ENCODE data around the gene CDX1. TPM values are rescaled to one million over a fixed set of nuclear protein-coding genes. Genes with fewer than 3 reads are reported as not detected.

CDX1 gene
- total and polyA plus RNA-seq, 2 of the 8 experiments (the other 6 are each of a cell fraction or from before 2014, with no cell fraction given): not detected

DNA sequence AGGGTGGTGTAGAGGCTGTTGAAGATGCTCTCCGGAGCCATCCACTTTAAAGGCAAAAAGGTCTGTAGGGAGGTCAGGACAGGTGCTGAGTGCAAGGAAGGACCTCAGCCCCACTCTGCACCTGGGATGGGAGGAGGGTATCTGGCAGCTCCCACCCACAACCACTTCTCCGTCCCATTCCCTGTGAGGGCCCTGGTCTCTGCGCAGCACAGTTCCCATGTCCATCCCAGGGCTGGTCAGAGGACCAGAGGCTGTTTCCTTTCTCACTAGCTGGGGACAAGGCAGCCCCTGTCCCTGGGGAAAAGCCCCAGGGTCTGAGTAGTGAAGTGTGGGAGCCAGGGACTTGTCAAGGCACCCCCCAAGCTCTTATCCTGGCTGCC, 46.5 kb upstream of the CDX1 start (continued):
- TF ChIP-seq, protein P1, sequence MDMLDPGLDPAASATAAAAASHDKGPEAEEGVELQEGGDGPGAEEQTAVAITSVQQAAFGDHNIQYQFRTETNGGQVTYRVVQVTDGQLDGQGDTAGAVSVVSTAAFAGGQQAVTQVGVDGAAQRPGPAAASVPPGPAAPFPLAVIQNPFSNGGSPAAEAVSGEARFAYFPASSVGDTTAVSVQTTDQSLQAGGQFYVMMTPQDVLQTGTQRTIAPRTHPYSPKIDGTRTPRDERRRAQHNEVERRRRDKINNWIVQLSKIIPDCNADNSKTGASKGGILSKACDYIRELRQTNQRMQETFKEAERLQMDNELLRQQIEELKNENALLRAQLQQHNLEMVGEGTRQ (IDR thresholded peaks at IDR 0.05; ENCODE audit: low read length): no peak
- TF ChIP-seq FOSL1 (IDR thresholded peaks at IDR 0.05; ENCODE audit: insufficient read depth, low read depth, low read length): no peak
- no peak for TF ChIP-seq POU5F1 (IDR thresholded peaks at IDR 0.05; ENCODE audit: low read depth, low read length)
- no peak for TF ChIP-seq KDM4A (IDR thresholded peaks at IDR 0.05; ENCODE audit: low read depth, low read length, severe bottlenecking)
- TF ChIP-seq NRF1 (IDR thresholded peaks at IDR 0.05; ENCODE audit: low read depth, low read length): no peak
- TF ChIP-seq SRF (IDR thresholded peaks at IDR 0.05; ENCODE audit: low read depth, low read length): no peak
- TF ChIP-seq BRCA1 (IDR thresholded peaks at IDR 0.05; ENCODE audit: low read depth, low read length): no peak

All from H1 (cell line).